Measurements from ENCODE around the gene RAPGEF2. TPM values are rescaled to one million over a fixed set of nuclear protein-coding genes. Genes with fewer than 3 reads are reported as not detected.
"Not testable (repeated sequence)": the region's sequence is repeated elsewhere in the genome, so short reads cannot be mapped to it uniquely, and the experiment has no call there.

The RAPGEF2 gene
- total RNA-seq, 4 donors from 2014 or later: 47.2 to 105 (median 50.2) TPM

DNA sequence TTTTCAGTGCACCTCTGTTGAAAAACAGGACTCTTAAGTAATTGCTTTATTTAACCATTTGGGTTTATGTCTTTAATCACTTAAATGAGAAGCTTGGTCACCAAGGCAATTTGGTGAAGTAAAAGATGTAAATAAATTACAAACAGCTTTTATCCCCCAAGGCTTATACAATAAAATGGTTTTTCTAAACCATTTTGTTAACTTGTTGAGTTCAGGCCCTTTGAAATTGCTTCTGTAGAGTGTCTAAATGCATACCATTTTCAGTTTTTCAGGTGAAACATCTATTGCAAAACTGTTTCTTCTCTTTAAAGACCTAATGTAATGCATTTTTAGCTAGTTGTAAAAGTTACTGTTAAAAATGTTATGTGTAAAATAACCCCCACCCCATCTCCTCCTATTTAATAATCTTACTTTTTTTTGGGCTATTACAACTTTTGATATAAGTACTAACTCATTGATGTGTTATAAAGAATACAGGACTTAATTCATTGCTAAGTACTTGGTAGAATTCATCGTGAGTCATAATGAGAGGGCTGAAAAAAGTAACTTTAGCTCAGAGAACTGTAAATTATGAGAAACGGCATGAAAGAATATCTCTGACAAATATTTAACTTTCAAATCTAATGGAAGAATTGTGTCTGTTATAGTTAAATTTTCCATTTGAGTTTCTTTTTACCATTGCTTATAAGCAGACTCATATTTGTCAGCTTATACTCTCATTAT lies 4.5 kb downstream of the RAPGEF2 start:
- no peak for ATAC-seq (ENCODE audit: low FRiP score)
- DNase-seq (ENCODE audit: low spot score): no peak
- TF ChIP-seq, protein P1, sequence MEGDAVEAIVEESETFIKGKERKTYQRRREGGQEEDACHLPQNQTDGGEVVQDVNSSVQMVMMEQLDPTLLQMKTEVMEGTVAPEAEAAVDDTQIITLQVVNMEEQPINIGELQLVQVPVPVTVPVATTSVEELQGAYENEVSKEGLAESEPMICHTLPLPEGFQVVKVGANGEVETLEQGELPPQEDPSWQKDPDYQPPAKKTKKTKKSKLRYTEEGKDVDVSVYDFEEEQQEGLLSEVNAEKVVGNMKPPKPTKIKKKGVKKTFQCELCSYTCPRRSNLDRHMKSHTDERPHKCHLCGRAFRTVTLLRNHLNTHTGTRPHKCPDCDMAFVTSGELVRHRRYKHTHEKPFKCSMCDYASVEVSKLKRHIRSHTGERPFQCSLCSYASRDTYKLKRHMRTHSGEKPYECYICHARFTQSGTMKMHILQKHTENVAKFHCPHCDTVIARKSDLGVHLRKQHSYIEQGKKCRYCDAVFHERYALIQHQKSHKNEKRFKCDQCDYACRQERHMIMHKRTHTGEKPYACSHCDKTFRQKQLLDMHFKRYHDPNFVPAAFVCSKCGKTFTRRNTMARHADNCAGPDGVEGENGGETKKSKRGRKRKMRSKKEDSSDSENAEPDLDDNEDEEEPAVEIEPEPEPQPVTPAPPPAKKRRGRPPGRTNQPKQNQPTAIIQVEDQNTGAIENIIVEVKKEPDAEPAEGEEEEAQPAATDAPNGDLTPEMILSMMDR (IDR thresholded peaks at IDR 0.05): no peak

DNA sequence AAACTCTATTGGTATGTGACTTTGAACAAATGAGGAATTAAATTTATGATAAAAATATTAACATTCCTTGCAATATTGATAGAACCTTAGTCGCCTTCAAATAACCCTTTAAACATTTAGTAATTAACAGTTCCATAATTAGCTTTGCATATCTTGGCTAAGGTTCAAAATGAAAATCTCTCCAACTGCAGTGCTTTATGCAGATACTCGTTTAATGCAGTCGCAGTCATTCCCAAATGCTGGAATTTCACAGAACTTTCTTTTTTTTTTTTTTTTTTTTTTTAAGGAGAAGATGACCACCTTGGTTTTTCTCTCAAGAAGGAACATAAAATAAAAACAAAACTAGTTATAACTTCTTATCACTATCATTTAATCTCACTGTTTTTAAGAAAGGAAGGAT lies 5.2 kb downstream of the RAPGEF2 start:
- DNase-seq (ENCODE audit: low spot score) (no peak), ATAC-seq (ENCODE audit: low FRiP score) (no peak)
- TF ChIP-seq, protein P1 (IDR thresholded peaks at IDR 0.05): no peak

DNA sequence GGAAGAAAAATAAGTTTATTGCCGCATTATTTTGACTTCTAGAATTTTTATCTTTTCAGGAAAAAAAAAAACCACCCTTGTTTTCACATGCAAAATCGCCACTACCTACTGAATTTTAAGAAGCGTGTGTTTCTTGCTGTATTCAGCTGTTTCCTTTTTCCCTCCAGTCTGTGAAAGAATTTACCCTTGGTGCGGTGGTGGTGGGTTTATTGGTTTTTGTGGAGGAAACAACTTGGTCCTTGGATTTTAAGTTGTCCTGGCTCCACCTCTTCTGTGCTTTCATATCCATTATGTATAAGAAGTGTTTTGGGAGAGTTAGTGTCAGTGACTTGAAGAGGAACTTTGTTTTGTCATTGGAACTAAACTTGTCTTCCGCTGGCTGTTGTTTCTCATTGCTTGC lies 8.1 kb downstream of the RAPGEF2 start:
- DNase-seq (ENCODE audit: low spot score): no peak
- no peak for ATAC-seq (ENCODE audit: low FRiP score)
- TF ChIP-seq, protein P1 (IDR thresholded peaks at IDR 0.05): no peak

DNA sequence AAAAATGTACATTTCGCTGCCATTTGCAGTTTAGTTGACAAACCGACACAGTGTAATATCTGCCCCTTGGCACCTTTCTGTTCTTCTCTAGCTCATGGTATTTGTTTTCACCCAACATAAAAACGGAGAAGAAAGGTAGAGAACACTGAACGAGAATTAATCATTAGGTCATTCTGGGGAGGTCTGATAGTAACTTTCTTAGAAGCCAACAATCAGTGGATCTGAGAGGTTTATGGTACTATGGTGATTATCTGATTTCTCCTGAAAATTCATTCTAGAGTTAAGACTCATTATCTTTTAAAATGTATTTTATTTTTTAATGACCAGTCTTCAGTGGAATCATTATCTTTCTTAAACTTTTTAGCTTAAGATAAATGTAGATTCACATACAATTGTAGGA lies 8.5 kb downstream of the RAPGEF2 start:
- no peak for ATAC-seq (ENCODE audit: low FRiP score)
- DNase-seq (ENCODE audit: low spot score): no peak
- TF ChIP-seq, protein P1 (IDR thresholded peaks at IDR 0.05): no peak

DNA sequence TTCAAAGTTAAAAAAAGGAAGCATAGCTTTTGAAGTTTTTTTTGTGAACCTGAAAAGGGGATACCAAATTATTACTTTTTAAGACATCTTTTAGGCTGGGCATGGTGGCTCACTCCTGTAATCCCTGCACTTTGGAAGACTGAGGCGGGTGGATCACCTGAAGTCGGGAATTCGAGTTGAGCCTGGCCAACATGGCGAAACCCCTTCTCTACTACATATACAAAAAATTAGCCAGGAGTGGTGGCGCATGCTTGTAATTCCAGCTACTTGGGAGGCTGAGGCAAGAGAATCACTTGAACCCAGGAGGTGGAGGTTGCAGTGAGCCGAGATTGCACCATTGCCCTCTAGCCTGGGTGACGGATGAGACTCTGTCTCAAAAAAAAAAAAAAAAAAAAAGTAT lies 10.5 kb downstream of the RAPGEF2 start:
- not testable (repeated sequence) for DNase-seq (ENCODE audit: low spot score); ATAC-seq (ENCODE audit: low FRiP score)

DNA sequence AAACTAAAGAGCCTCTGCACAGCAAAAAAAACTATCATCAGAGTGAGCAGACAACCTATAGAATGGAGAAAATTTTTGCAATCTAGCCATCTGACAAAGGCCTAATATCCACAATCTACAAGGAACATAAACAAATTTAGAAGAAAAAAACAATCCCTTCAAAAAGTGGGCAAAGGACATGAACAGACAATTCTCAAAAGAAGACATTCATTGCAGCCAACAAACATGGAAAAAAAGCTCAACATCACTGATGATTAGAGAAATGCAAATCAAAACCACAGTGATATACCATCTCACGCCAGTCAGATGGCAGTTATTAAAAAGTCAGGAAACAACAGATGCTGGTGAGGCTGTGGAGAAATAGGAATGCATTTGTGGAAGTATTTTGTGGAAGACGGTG lies 13.2 kb downstream of the RAPGEF2 start:
- not testable (repeated sequence) for DNase-seq (ENCODE audit: low spot score); ATAC-seq (ENCODE audit: low FRiP score)

DNA sequence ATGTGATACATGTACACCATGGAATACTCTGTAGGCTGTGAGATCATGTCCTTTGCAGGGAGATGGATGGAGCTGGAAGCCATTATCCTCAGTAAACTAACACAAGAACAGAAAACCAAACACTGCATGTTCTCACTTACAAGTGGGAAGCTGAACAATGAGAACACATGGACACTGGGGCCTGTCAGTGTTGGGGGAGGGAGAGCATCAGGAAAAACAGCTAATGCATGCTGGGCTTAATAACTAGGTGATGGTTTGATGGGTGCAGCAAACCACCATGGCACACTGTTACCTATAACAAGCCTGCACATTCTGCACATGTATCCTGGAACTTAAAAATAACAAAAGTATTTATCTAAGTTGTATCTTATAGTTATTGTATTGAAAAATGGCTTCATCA lies 13.8 kb downstream of the RAPGEF2 start:
- ATAC-seq (ENCODE audit: low FRiP score); DNase-seq (ENCODE audit: low spot score): not testable (repeated sequence)

DNA sequence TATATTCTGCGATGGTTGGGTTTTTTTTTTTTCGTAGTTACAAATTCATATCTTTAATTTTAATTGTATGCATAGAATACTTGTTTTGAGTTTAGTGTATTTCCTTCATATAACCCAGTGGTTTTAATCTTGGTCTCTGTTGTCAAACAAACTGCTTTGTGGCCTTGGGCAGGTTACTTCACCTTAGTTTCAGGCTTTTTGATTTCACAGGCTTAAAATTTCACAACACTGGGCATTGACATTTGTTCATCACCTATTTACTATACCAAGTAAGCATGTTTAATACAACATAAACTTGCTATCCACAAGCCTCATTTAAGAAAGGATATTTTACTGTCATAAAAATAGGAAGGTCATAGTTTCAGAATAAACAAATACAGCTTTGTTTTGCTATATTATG lies 14.7 kb downstream of the RAPGEF2 start:
- TF ChIP-seq, protein P1 (IDR thresholded peaks at IDR 0.05): no peak
- ATAC-seq (ENCODE audit: low FRiP score) (no peak), DNase-seq (ENCODE audit: low spot score) (no peak)

DNA sequence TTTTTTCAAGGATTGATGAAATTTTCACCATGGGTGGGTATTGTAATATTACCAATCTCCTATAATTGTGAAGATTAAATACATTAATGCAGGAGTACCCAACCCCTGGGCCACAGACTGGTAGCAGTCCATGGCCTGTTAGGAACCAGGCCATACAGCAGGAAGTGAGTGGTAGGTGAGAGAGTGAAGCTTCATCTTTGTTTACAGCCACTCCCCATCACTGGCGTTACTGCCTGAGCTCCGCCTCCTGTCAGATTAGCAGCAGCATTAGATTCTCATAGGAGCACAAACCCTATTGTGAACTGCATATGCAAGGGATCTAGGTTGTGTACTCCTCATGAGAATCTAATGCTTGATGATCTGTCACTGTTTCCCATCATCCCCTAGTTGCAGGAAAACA lies 15.1 kb downstream of the RAPGEF2 start:
- TF ChIP-seq, protein P1 (IDR thresholded peaks at IDR 0.05): no peak
- DNase-seq (ENCODE audit: low spot score): no peak
- no peak for ATAC-seq (ENCODE audit: low FRiP score)
